Nephron (organoid): ENCODE measurements around the gene CD274.
"Not testable (repeated sequence)": the region's sequence is repeated elsewhere in the genome, so short reads cannot be mapped to it uniquely, and the experiment has no call there.

Experiments used
- H3K27ac Mint-ChIP-seq, 3 experiments: 2 replicates each; pipeline ENCODE4 v1.8.0; 2020; ENCODE audit warnings: mixed read lengths in 3 of 3, mild to moderate bottlenecking in 2 of 3, moderate library complexity in 1 of 3
- H3K27me3 Mint-ChIP-seq: 2 replicates; pipeline ENCODE4 v1.8.0; 2021; ENCODE audit warnings: low read depth, mild to moderate bottlenecking, moderate library complexity, mixed read lengths
- H3K36me3 Mint-ChIP-seq: 2 replicates; pipeline ENCODE4 v1.8.0; 2020; ENCODE audit warnings: low read depth, mixed read lengths
- H3K4me1 Mint-ChIP-seq: 2 replicates; pipeline ENCODE4 v1.8.0; 2020; ENCODE audit warnings: mixed read lengths
- H3K4me3 Mint-ChIP-seq, 3 experiments: 2 replicates each; pipeline ENCODE4 v1.8.0; 2020; ENCODE audit warnings: mild to moderate bottlenecking in 3 of 3, mixed read lengths in 3 of 3, moderate library complexity in 2 of 3
- H3K9me3 Mint-ChIP-seq: 2 replicates; pipeline ENCODE4 v1.8.0; 2020; ENCODE audit warnings: mixed read lengths
- TF ChIP-seq, protein P1 (sequence below), 3 experiments: fragments of 200-600 bp; sonication (generic); IDR thresholded peaks; one replicate each; pipeline ENCODE4 v1.5.0; 2021; ENCODE audit warnings: antibody characterized with exemption in 3 of 3; ENCODE audit not compliant: unreplicated experiment in 3 of 3

CD274 gene

DNA sequence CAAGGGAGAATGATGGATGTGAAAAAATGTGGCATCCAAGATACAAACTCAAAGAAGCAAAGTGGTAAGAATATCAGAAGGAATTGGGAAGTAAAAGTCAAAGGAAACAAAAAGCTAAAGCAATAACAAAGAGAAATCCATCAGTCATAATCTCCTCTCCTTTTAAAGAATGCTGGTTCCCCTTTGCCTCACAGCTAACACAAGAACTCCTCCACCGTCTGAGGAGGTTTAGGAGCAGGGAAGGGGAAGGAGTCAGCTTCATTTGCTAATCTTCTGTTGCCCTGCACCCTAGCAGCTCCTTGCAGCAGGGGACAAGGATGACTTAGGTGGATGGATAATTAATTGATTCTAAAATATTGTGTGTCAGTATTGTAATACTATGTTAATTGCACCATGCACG, 16.4 kb downstream of the CD274 start:
- Mint-ChIP-seq H3K27me3 (no peaks in the 10 kb centered on the region), H3K9me3 (peaks cover 2% of the 10 kb centered on the region), H3K36me3 (no peaks in the 10 kb centered on the region), H3K4me3 (no peak overlapping the region), H3K4me1 (no peaks in the 10 kb centered on the region), H3K27ac (no peak overlapping the region)
- TF ChIP-seq, protein P1, sequence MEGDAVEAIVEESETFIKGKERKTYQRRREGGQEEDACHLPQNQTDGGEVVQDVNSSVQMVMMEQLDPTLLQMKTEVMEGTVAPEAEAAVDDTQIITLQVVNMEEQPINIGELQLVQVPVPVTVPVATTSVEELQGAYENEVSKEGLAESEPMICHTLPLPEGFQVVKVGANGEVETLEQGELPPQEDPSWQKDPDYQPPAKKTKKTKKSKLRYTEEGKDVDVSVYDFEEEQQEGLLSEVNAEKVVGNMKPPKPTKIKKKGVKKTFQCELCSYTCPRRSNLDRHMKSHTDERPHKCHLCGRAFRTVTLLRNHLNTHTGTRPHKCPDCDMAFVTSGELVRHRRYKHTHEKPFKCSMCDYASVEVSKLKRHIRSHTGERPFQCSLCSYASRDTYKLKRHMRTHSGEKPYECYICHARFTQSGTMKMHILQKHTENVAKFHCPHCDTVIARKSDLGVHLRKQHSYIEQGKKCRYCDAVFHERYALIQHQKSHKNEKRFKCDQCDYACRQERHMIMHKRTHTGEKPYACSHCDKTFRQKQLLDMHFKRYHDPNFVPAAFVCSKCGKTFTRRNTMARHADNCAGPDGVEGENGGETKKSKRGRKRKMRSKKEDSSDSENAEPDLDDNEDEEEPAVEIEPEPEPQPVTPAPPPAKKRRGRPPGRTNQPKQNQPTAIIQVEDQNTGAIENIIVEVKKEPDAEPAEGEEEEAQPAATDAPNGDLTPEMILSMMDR (IDR thresholded peaks at IDR 0.05; ENCODE audit: unreplicated experiment in 3 of 3), result no peak

DNA sequence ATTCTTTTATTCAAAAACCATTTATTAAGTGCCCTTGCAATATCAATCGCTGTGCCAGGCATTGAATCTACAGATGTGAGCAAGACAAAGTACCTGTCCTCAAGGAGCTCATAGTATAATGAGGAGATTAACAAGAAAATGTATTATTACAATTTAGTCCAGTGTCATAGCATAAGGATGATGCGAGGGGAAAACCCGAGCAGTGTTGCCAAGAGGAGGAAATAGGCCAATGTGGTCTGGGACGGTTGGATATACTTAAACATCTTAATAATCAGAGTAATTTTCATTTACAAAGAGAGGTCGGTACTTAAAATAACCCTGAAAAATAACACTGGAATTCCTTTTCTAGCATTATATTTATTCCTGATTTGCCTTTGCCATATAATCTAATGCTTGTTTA, 18.5 kb downstream of the CD274 start:
- H3K27ac Mint-ChIP-seq, result no peak overlapping the region
- H3K9me3 Mint-ChIP-seq, result peaks cover 2% of the 10 kb centered on the region
- H3K36me3 Mint-ChIP-seq, result no peaks in the 10 kb centered on the region
- TF ChIP-seq, protein P1 (IDR thresholded peaks at IDR 0.05; ENCODE audit: unreplicated experiment in 3 of 3), result no peak
- H3K27me3 Mint-ChIP-seq, result no peaks in the 10 kb centered on the region
- no peaks in the 10 kb centered on the region for H3K4me1 Mint-ChIP-seq
- no peak overlapping the region for H3K4me3 Mint-ChIP-seq

DNA sequence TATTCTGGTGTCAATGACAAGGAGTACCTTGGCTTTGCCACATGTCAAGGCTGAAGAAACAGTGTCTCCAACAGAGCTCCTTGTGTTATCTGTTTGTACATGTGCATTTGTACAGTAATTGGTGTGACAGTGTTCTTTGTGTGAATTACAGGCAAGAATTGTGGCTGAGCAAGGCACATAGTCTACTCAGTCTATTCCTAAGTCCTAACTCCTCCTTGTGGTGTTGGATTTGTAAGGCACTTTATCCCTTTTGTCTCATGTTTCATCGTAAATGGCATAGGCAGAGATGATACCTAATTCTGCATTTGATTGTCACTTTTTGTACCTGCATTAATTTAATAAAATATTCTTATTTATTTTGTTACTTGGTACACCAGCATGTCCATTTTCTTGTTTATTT, 19.8 kb downstream of the CD274 start:
- H3K9me3 Mint-ChIP-seq, result peaks cover 5% of the 10 kb centered on the region
- TF ChIP-seq, protein P1 (IDR thresholded peaks at IDR 0.05; ENCODE audit: unreplicated experiment in 3 of 3), result no peak
- H3K36me3 Mint-ChIP-seq, result no peaks in the 10 kb centered on the region
- H3K27ac Mint-ChIP-seq, result no peak overlapping the region
- H3K4me3 Mint-ChIP-seq, result no peak overlapping the region
- no peaks in the 10 kb centered on the region for H3K27me3 Mint-ChIP-seq
- no peaks in the 10 kb centered on the region for H3K4me1 Mint-ChIP-seq

DNA sequence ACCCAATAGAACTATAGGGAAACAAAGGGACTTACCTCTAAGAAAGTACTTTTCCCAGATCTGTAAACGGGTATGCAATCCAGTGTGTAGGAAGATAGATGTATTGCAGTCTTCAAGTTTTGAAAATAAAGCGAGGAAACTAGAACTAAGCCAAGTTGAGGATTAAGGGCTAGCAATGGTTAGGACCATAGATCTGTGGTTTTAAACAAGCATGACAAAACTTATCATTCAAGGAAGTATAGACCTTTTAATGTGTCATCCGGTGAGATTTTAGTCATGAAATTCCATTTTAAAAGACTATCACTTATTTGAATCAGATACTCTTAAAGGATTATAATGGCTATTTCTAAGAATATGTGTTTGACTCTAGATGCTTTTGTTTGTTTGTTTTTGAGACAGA, 20.5 kb downstream of the CD274 start:
- Mint-ChIP-seq H3K27me3 (no peaks in the 10 kb centered on the region), H3K4me3 (no peak overlapping the region), H3K36me3 (no peaks in the 10 kb centered on the region), H3K4me1 (no peaks in the 10 kb centered on the region), H3K9me3 (peaks cover 5% of the 10 kb centered on the region), H3K27ac (no peak overlapping the region)
- TF ChIP-seq, protein P1 (IDR thresholded peaks at IDR 0.05; ENCODE audit: unreplicated experiment in 3 of 3), result no peak

DNA sequence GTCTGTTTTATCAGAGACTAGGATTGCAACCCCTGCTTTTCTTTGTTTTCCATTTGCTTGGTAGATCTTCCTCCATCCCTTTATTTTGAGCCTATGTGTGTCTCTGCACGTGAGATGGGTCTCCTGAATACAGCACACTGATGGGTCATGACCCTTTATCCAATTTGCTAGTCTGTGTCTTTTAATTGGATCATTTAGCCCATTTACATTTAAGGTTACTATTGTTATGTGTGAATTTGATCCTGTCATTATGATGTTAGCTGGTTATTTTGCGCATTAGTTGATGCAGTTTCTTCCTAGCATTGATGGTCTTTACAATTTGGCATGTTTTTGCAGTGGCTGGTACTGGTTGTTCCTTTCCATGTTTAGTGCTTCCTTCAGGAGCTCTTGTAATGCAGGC, 25.3 kb downstream of the CD274 start:
- not testable (repeated sequence) for H3K36me3 Mint-ChIP-seq, H3K4me1 Mint-ChIP-seq, H3K27ac Mint-ChIP-seq, H3K27me3 Mint-ChIP-seq, H3K4me3 Mint-ChIP-seq
- H3K9me3 Mint-ChIP-seq, result peaks cover 14% of the 10 kb centered on the region

DNA sequence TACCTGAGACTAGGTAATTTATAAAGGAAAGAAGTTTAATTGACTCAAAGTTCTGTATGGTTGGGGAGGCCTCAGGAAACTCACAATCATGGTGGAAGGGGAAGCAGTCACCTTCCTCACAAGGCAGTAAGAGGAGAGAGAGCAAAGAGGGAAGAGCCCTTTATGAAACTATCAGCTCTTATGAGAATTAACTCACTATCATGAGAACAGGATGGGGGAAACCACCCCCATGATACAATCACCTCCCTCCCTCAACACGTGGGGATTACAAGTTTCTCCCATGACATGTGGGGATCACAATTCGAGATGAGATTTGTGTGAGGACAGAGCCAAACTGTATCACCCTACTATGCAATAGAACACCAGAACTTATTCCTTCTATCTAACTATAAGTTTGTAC, 27.9 kb downstream of the CD274 start:
- H3K27me3 Mint-ChIP-seq, result no peaks in the 10 kb centered on the region
- no peak overlapping the region for H3K27ac Mint-ChIP-seq
- TF ChIP-seq, protein P1 (IDR thresholded peaks at IDR 0.05; ENCODE audit: unreplicated experiment in 3 of 3), result no peak
- H3K4me3 Mint-ChIP-seq, result no peak overlapping the region
- peaks cover 12% of the 10 kb centered on the region for H3K9me3 Mint-ChIP-seq
- H3K4me1 Mint-ChIP-seq, result no peaks in the 10 kb centered on the region
- H3K36me3 Mint-ChIP-seq, result no peaks in the 10 kb centered on the region
